ENCODE results near the gene SNTG2.

Gene SNTG2

DNA sequence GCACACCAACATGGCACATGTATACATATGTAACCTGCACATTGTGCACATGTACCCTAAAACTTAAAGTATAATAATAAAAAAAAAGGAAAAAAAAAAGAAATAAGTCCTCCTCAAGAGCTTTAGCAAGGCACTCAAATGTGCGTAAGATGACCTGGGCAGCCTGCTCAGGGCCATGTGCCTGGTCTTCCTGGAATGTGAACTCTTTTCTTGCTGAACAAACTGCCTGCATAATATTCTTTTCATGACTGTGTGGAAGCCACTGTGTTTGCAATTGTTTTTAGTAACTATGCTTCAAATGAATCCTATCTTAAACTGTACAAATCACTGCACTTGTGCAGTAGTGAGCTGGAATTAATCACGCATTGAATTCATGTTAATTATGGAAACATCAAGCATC, 294.5 kb downstream of the SNTG2 start:
- no peak overlapping the region for H3K4me3 ChIP-seq (ENCODE audit: control insufficient read depth, low read depth, low read length)
- TF ChIP-seq, protein P1, sequence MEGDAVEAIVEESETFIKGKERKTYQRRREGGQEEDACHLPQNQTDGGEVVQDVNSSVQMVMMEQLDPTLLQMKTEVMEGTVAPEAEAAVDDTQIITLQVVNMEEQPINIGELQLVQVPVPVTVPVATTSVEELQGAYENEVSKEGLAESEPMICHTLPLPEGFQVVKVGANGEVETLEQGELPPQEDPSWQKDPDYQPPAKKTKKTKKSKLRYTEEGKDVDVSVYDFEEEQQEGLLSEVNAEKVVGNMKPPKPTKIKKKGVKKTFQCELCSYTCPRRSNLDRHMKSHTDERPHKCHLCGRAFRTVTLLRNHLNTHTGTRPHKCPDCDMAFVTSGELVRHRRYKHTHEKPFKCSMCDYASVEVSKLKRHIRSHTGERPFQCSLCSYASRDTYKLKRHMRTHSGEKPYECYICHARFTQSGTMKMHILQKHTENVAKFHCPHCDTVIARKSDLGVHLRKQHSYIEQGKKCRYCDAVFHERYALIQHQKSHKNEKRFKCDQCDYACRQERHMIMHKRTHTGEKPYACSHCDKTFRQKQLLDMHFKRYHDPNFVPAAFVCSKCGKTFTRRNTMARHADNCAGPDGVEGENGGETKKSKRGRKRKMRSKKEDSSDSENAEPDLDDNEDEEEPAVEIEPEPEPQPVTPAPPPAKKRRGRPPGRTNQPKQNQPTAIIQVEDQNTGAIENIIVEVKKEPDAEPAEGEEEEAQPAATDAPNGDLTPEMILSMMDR (IDR thresholded peaks at IDR 0.05; ENCODE audit: control insufficient read depth, insufficient read depth, low read depth, low read length, missing control alignments) = no peak
- DNase-seq (ENCODE audit: low read depth) = no peak

DNA sequence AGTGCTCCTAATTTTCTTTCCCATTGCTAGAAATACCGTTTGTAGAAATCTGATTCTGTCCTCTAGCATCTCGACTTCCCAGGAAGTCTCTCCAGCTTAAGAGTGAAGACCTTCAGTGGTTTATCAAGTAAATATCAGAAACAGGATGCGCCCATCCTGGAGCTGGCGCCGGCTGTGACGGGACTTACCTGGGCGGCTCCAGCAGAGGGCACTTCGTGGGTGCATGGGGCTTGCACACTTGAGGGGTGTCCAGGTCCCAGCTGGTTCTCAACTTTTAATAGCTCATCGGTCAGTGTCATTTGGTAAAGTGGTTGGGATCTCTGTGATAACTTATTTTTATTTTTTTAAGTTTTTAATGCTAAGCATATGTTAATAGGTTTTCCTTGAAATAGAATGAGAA, 295.6 kb downstream of the SNTG2 start:
- TF ChIP-seq, protein P1 (IDR thresholded peaks at IDR 0.05; ENCODE audit: control insufficient read depth, insufficient read depth, low read depth, low read length, missing control alignments) = no peak
- H3K4me3 ChIP-seq (ENCODE audit: control insufficient read depth, low read depth, low read length) = no peak overlapping the region
- DNase-seq (ENCODE audit: low read depth) = no peak

- TF ChIP-seq, protein P1 (IDR thresholded peaks at IDR 0.05; ENCODE audit: control insufficient read depth, insufficient read depth, low read depth, low read length, missing control alignments) = no peak
- no peak for DNase-seq (ENCODE audit: low read depth)
- H3K4me3 ChIP-seq (ENCODE audit: control insufficient read depth, low read depth, low read length) = no peak overlapping the region
These were observed 296.3 kb downstream of the SNTG2 start for GRCh38 chr2:1246991-1247390.

- TF ChIP-seq, protein P1 (IDR thresholded peaks at IDR 0.05; ENCODE audit: control insufficient read depth, insufficient read depth, low read depth, low read length, missing control alignments) = no peak
- no peak for DNase-seq (ENCODE audit: low read depth)
- no peak overlapping the region for H3K4me3 ChIP-seq (ENCODE audit: control insufficient read depth, low read depth, low read length)
These were observed 297.5 kb downstream of the SNTG2 start for GRCh38 chr2:1248187-1248586.

DNA sequence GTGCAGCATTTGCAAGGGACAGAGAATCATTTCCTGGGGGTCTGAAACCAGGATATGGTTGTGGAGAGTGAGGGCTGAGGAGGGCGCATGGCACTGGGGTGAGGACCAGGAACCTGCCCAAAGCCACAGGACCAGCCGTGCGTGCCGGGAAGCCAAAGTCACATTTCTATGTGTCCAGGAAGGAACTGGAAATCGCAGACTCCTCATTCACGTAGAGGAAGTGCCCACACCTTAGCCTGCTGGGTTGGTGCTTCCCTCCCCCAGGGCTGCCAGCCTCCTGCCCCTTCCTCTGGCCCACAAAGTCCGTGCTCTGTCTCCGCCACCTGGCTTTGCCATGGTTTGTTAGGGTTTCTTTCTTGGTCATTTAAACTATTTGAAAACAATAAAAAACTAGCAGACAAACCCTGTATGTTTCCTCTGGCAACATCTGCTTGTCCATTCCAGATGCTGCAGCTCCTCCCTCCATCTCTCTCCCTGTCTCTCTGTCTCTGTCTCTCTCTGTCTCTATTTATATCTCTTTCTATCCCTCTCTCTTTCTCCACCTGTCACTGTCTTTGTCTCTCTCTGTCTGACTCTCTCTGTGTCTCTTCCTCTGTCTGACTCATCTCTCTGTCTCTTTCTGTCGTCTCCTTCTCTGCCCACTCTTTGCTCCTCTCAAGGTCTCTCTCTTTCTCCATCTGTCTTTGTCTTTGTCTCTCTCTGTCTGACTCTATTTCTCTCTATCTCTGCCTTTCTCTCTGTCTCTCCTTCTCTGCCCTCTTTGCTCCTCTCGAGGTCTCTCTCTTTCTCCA, 299.4 kb downstream of the SNTG2 start:
- TF ChIP-seq, protein P1 (IDR thresholded peaks at IDR 0.05; ENCODE audit: control insufficient read depth, insufficient read depth, low read depth, low read length, missing control alignments) = no peak
- DNase-seq (ENCODE audit: low read depth) = no peak
- no peak overlapping the region for H3K4me3 ChIP-seq (ENCODE audit: control insufficient read depth, low read depth, low read length)

DNA sequence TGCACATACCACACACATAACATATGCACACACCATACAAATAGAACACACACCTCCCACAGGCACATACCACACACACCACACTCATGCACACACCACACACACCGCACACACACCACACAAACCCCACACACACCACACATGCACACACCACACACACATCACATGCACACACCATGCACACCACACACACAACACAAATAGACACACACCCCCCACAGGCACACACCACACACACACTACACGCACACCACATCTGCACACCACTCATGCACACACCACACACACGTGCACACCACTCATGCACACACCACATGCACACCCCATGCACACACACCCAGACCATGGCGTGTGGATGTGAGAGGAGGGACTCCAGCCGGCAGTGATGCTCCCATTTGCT, 300.9 kb downstream of the SNTG2 start:
- no peak for DNase-seq (ENCODE audit: low read depth)
- TF ChIP-seq, protein P1 (IDR thresholded peaks at IDR 0.05; ENCODE audit: control insufficient read depth, insufficient read depth, low read depth, low read length, missing control alignments) = no peak
- H3K4me3 ChIP-seq (ENCODE audit: control insufficient read depth, low read depth, low read length) = no peak overlapping the region

All from AG09309 (cell line).